Esophagus muscularis mucosa (tissue), 4 donors: ENCODE data around the gene MICU1. TPM values are rescaled to one million over a fixed set of nuclear protein-coding genes. Genes with fewer than 3 reads are reported as not detected.

Experiments
- DNase-seq: peaks from one replicate; pipeline ENCODE4 v3.0.0-alpha.2; 2017; ENCODE audit errors: extremely low spot score
- H3K27ac ChIP-seq, 4 donors: fragments of 200-600 bp; sonication (generic); replicated peaks in 1 of 4; 1 replicate in 3 of 4; 2 replicates in 1 of 4; pipeline ENCODE4 v1.5.1; 2016 to 2019; ENCODE audit warnings: mild to moderate bottlenecking in 1 of 4
- H3K27me3 ChIP-seq, 4 donors: fragments of 200-600 bp; sonication (generic); one replicate each; pipeline versions ENCODE4 v1.5.1 to v1.6.0; 2016 to 2019
- H3K36me3 ChIP-seq, 4 donors: fragments of 200-600 bp; sonication (generic); one replicate each; pipeline ENCODE4 v1.5.1; 2016 to 2019
- H3K4me1 ChIP-seq, 4 donors: fragments of 200-600 bp; sonication (generic); one replicate each; pipeline ENCODE4 v1.5.1; 2016 to 2019
- H3K4me3 ChIP-seq, 4 donors: fragments of 200-600 bp; sonication (generic); 1 replicate in 2 of 4; 2 replicates in 2 of 4; pipeline ENCODE4 v1.5.1; 2016 to 2019; ENCODE audit warnings: mild to moderate bottlenecking in 4 of 4, moderate library complexity in 1 of 4
- H3K9me3 ChIP-seq, 4 donors: fragments of 200-600 bp; sonication (generic); 1 replicate in 3 of 4; 2 replicates in 1 of 4; pipeline ENCODE4 v1.5.1; 2016 to 2019
- EP300 ChIP-seq: sonication (generic); formaldehyde crosslinking; IDR thresholded peaks from one replicate; pipeline ENCODE4 v1.6.1; 2017; ENCODE audit warnings: antibody characterized with exemption
- POLR2A ChIP-seq: fragments of 450-650 bp; IDR thresholded peaks from one replicate; pipeline ENCODE4 v1.6.1; 2017; ENCODE audit warnings: antibody characterized with exemption, moderate library complexity, mild to moderate bottlenecking, low read depth
- POLR2AphosphoS5 ChIP-seq, 2 donors: sonication (generic); formaldehyde crosslinking; IDR thresholded peaks; one replicate each; pipeline ENCODE4 v1.6.1; 2017; ENCODE audit warnings: antibody characterized with exemption in 2 of 2
- WGBS: methylation state at CpG from one replicate; pipeline ENCODE4 v1.1.5; 2018; 5-methylcytosine and 5-hydroxymethylcytosine counted together
- intact Hi-C: fragments of 100-400 bp; cut with DNase I; formaldehyde crosslinking; loops from one replicate; pipeline ENCODE4 v1.15.1; 2023
- total RNA-seq, 4 donors: library from RNA; depleted of rRNA; stranded (reverse); fragments of >200 nt; gene quantifications; one replicate each; pipeline versions ENCODE4 v1.1.0 to v1.2.1, GENCODE V29; 2016
- TF ChIP-seq, protein P1 (sequence below), 3 experiments: fragments of 200-600 bp in 2 of 3; fragments of 450-650 bp in 1 of 3; sonication (generic) in 2 of 3; IDR thresholded peaks; one replicate each; pipeline ENCODE4 v1.5.1; 2017 to 2019; ENCODE audit warnings: antibody characterized with exemption in 3 of 3, mild to moderate bottlenecking in 2 of 3, moderate library complexity in 1 of 3

The MICU1 gene
- total RNA-seq, 4 donors from 2014 or later, result 31.6 to 39.7 (median 35.0) TPM

DNA sequence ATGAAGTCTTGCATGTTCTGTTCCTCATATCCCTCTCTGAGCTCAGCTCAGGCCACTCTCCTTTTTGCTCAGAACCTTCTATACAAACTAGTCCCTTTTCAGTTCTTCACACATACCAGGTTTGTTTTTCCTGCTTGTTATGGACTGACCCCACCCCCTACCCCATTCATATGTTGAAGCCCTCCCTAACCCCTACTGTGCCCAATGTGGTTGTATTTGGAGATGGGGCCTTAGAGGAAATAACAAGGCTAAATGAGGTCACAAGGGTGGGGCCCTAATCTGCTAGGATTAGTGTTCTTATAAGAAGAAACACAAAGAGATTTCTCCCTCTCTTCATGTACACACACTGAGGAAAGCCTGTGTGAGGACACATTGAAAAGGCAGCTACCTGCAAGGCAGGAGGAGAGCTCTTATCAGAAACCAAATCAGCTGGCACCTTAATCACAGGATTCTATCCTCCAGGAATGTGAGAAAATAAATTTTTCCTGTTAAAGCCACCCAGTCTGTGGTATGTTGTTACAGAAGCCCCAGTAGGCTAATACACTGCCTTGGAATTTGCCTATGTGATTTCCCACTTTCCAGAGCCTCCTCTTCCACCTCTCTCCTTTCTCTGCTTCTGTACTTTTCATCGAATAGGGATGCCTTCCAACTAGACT is 203.9 kb downstream of the MICU1 start:
- H3K36me3 ChIP-seq, result peaks cover 0 to 32% (median 26%) of the 10 kb centered on the region in 4 donors
- DNase-seq, result no peak
- WGBS, result 97% methylated on average over 1 of the region's 1 CpG
- no peaks in the 10 kb centered on the region for H3K9me3 ChIP-seq
- H3K27ac ChIP-seq, result no peak overlapping the region
- H3K27me3 ChIP-seq, result no peaks in the 10 kb centered on the region
- no peak overlapping the region for H3K4me3 ChIP-seq
- intact Hi-C loops, result no loop called here
- TF ChIP-seq EP300 (no peak), POLR2AphosphoS5 (IDR thresholded peaks at IDR 0.05) (no peak), POLR2A (no peak)
- TF ChIP-seq, protein P1, sequence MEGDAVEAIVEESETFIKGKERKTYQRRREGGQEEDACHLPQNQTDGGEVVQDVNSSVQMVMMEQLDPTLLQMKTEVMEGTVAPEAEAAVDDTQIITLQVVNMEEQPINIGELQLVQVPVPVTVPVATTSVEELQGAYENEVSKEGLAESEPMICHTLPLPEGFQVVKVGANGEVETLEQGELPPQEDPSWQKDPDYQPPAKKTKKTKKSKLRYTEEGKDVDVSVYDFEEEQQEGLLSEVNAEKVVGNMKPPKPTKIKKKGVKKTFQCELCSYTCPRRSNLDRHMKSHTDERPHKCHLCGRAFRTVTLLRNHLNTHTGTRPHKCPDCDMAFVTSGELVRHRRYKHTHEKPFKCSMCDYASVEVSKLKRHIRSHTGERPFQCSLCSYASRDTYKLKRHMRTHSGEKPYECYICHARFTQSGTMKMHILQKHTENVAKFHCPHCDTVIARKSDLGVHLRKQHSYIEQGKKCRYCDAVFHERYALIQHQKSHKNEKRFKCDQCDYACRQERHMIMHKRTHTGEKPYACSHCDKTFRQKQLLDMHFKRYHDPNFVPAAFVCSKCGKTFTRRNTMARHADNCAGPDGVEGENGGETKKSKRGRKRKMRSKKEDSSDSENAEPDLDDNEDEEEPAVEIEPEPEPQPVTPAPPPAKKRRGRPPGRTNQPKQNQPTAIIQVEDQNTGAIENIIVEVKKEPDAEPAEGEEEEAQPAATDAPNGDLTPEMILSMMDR (IDR thresholded peaks at IDR 0.05), result no peak
- peaks cover 0 to 2% (median under 1%) of the 10 kb centered on the region in 4 donors for H3K4me1 ChIP-seq

DNA sequence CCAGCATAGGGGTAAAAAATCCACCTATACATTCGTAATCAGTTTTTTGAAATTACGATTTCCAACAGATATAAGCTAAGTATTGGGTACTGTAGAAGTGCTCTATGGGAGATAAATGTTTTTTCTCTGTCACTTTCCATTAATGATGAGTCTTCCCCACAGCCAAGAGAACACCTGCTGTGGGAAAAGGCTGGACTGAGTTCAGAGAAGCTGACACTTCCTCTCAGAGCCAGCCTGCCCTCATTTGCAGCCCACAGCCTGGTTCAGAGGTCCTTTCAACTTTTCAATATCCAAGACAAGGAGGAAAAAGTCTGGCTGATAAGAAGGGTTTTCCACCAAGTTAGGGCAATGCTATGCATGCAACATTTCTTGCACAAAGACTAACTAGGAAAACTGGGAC is 206.6 kb downstream of the MICU1 start:
- WGBS, result 98% methylated on average over 2 of the region's 2 CpGs
- Histone ChIP-seq H3K36me3 (peaks cover 0 to 37% (median 26%) of the 10 kb centered on the region in 4 donors), H3K9me3 (no peaks in the 10 kb centered on the region), H3K27ac (no peak overlapping the region), H3K4me1 (no peaks in the 10 kb centered on the region), H3K4me3 (no peak overlapping the region), H3K27me3 (no peaks in the 10 kb centered on the region)
- TF ChIP-seq EP300, result no peak
- TF ChIP-seq, protein P1 (IDR thresholded peaks at IDR 0.05), result no peak
- no peak for TF ChIP-seq POLR2A
- TF ChIP-seq POLR2AphosphoS5 (IDR thresholded peaks at IDR 0.05), result no peak
- no peak for DNase-seq
- intact Hi-C loops, result no loop called here

DNA sequence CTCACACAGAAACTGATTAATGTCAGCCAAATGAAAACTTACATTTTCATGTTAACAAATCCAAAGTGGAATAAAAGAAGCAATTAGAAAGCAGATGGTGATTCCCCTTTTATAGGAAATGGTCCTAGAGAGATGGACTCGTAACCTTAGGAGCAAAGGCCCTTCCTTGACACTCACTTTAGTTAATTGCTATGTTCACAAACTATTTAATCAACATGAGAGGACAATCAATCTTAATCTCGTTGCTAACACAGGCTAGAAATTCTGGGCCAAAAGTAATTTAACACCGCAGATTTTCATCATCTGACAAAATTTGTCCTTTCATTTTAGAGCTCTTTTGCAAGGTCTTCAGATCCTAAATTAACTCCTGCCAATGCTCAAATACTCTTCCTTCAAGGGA is 207.2 kb downstream of the MICU1 start:
- 88% methylated on average over 3 of the region's 3 CpGs for WGBS
- Histone ChIP-seq H3K9me3 (peaks cover 0 to 4% (median 0%) of the 10 kb centered on the region in 4 donors), H3K4me1 (no peaks in the 10 kb centered on the region), H3K36me3 (peaks cover 0 to 37% (median 26%) of the 10 kb centered on the region in 4 donors), H3K27ac (no peak overlapping the region), H3K27me3 (no peaks in the 10 kb centered on the region), H3K4me3 (no peak overlapping the region)
- intact Hi-C loops, result no loop called here
- TF ChIP-seq, protein P1 (IDR thresholded peaks at IDR 0.05), result no peak
- TF ChIP-seq POLR2AphosphoS5 (IDR thresholded peaks at IDR 0.05), result no peak
- DNase-seq, result no peak

DNA sequence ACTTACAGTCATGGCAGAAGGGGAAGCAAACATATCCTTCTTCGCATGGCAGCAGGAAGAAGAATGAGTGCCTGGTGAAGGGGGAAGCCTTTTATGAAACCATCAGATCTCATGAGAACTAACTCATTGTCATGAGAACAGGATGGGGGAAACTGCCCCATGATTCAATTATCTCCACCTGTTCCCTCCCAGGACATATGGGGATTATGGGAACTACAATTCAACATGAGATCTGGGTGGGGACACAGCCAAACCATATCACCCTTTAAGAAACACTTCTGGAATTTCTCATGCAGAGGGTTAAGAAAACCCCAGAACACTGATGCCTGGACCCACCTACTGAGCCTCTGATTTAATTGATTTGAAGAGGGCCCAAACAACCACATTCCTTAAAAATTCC is 207.9 kb downstream of the MICU1 start:
- TF ChIP-seq EP300 (no peak), POLR2A (no peak), POLR2AphosphoS5 (IDR thresholded peaks at IDR 0.05) (no peak)
- TF ChIP-seq, protein P1 (IDR thresholded peaks at IDR 0.05), result no peak
- intact Hi-C loops, result no loop called here
- no peak for DNase-seq
- no peaks in the 10 kb centered on the region for H3K4me1 ChIP-seq
- no peak overlapping the region for H3K4me3 ChIP-seq
- peaks cover 0 to 4% (median 0%) of the 10 kb centered on the region in 4 donors for H3K9me3 ChIP-seq
- H3K27ac ChIP-seq, result no peak overlapping the region
- WGBS, result 80% methylated on average over 1 of the region's 1 CpG
- H3K36me3 ChIP-seq, result peaks cover 0 to 37% (median 26%) of the 10 kb centered on the region in 4 donors
- no peaks in the 10 kb centered on the region for H3K27me3 ChIP-seq

DNA sequence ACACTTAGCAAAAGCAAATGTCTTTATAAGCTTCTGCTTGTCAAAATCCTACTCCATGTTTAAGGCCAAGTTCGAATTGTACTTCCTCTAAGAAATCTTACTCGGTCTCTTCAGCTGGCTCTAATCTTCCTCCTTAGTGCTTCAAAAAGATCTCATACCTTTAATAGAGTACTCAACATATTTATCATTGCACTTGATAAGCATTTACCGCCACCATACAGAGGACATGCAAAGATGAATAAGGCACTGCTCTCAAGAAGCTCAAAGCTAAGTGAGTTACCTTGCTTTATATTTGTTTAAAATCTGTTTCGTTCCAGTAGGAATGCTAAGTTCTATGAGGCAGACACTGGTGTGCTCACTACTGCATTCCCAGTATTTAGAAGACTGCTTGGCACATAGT is 209.2 kb downstream of the MICU1 start:
- H3K27me3 ChIP-seq, result no peaks in the 10 kb centered on the region
- H3K9me3 ChIP-seq, result peaks cover 0 to 4% (median 0%) of the 10 kb centered on the region in 4 donors
- no peak for DNase-seq
- 94% methylated on average over 4 of the region's 4 CpGs for WGBS
- intact Hi-C loops, result no loop called here
- no peak overlapping the region for H3K4me3 ChIP-seq
- H3K27ac ChIP-seq, result no peak overlapping the region
- H3K36me3 ChIP-seq, result peaks cover 0 to 25% (median 15%) of the 10 kb centered on the region in 4 donors
- TF ChIP-seq POLR2AphosphoS5 (IDR thresholded peaks at IDR 0.05) (no peak), POLR2A (no peak), EP300 (no peak)
- TF ChIP-seq, protein P1 (IDR thresholded peaks at IDR 0.05), result no peak
- no peaks in the 10 kb centered on the region for H3K4me1 ChIP-seq
